AG08395 (cell line): ENCODE results near the gene SOX18.
"Not testable (repeated sequence)": the region's sequence is repeated elsewhere in the genome, so short reads cannot be mapped to it uniquely, and the experiment has no call there.

Experiments used
- DNase-seq: peaks from one replicate; pipeline ENCODE4 v3.0.0; 2012; ENCODE audit warnings: mixed read lengths, low spot score

Gene SOX18

DNA sequence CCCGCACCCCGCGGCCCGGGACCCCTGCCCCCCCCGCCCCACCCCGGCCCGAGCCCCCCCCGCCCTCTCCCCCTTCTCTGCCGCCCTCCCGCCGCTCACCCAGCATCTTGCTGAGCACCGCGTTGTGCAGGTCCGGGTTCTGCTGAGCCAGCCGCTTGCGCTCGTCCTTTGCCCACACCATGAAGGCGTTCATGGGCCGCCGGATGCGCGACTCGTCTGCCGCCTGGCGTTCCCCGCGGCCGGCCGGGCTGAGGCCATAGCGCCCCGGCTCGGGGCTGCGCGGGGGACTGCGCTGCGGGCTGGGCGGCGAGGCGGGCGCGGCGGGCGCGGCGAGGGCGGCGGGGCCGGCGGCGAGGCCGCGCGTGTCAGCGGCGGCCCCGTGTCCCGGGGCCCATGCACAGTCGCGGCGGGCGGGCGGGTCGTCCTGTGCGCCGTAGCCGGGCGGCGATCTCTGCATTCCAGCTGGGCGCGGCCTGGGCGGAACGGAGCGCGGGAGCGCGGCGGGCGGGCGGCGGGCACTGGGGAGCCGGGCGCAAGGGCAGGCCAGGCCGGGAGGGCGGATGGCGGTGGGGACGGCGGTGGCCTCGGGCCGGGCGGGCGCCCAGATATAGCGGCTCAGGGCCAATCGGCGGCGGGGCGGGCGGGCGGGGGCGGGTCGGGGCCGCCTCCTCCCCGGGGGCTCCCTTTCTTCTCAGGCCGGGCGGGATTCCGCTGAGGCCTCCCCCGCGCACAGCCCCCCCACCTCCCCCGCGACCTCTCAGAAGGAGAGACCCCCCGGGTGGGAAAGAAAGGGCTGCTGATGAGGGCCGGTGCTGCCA lies at the start of gene SOX18:
TSS of gene SOX18 (minus strand) at position 580 of the 818 bp plus-strand sequence. CDS start at position 457, 123 bp downstream.
- no peak for DNase-seq

DNA sequence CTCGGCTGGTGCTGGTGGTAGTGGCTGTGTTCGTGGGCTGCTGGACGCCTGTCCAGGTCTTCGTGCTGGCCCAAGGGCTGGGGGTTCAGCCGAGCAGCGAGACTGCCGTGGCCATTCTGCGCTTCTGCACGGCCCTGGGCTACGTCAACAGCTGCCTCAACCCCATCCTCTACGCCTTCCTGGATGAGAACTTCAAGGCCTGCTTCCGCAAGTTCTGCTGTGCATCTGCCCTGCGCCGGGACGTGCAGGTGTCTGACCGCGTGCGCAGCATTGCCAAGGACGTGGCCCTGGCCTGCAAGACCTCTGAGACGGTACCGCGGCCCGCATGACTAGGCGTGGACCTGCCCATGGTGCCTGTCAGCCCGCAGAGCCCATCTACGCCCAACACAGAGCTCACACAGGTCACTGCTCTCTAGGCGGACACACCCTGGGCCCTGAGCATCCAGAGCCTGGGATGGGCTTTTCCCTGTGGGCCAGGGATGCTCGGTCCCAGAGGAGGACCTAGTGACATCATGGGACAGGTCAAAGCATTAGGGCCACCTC lies 49.1 kb upstream of the SOX18 start:
- no peak for DNase-seq

- DNase-seq: no peak
Measured at GRCh38 chr20:64096535-64096934, 47.1 kb upstream of the SOX18 start.

DNA sequence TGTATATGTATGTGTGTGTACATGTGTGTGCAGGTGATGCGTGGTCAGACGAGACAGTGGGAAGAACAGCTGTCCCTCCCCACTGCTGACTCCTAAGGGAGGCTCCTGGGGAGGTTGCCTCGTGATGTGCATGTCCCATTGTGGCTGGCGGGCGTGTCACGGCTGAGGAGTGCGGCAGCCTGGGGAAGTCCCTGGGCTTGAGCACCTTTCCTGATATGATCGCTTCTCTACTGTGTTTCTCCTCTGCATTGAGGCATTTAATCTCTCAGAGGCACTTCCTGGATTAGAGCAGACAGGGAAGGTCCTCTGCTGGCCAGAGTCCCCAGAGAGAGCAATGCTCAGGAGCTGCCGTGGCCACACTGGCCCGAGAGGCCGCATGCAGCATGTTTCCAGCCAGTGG lies 46.5 kb upstream of the SOX18 start:
- no peak for DNase-seq

DNA sequence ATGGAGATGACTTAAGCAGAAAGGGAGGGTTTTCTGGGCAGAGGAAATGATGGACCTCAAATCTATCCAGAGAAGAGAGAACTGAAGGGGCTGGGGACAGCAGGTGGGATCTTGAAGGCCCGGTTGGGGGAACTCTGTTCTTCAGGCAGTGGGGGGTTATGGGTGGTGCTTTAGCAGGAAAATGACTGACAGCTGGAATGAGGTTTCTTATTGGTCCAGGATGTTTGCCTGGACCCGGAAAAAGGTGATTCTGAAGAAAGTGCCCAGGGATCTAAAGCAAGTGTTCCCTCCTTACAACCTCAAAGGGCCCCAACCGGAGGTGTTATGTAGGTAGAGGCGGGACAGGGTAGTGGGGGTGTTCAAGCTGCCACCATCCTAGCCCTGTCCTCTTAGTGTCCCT lies 46.0 kb upstream of the SOX18 start:
- DNase-seq: no peak

DNA sequence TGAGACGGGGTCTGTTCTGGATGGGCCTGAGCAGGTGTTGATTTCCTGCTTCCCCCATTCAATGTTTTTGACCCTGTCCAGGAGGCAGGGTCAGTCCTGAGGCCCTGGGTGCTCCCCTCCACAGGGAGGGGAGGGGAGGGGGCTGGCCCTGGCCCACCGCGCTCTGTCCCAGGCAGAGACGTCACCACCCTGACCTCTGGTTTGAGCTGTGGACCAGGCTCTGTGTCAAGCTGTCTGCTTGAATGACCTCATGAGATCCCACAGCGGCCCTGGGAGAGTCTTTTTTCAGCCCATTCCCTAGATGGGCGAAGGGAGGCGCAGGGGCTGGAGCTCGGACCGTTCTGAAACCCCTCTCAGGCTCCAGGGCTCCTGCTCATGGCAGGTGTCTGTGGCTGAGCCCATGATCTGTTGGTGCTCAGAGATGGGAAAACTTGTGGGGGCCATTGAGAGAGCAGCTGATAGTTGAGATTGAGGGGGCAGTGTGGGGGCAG lies 43.6 kb upstream of the SOX18 start:
- DNase-seq: no peak

DNA sequence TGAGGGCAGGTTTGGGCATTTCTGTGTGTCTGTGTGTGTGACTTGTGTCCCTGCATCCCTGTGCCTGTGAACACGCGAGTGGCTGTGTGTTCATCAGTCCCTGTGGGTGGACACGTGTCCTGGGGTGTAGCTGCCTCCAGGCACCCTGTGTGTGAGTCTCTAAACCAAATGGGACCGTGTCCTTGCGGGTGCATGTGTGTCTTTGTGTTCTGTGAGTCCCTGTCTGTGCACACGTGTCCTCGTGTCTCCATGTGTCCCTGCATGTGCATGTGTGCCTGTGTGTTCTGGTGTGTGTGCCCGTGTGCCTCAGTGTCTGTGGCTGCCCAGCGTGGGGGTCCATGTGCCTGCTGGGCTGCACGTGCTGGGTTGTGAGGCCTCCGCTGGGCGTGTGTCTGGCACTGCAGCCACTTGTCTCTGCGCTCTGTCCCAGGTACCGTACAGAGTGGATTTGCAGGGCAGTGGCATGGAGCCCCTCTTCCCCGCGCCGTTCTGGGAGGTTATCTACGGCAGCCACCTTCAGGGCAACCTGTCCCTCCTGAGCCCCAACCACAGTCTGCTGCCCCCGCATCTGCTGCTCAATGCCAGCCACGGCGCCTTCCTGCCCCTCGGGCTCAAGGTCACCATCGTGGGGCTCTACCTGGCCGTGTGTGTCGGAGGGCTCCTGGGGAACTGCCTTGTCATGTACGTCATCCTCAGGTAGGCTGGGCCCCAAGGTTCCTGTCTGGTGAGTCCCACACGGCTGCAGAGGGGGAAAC lies 43.0 kb upstream of the SOX18 start:
- DNase-seq: no peak

- no peak for DNase-seq
Measured at GRCh38 chr20:64091770-64092169, 42.3 kb upstream of the SOX18 start.

GRCh38 chr20:64091340-64091739 lies 41.9 kb upstream of the SOX18 start:
- no peak for DNase-seq

DNA sequence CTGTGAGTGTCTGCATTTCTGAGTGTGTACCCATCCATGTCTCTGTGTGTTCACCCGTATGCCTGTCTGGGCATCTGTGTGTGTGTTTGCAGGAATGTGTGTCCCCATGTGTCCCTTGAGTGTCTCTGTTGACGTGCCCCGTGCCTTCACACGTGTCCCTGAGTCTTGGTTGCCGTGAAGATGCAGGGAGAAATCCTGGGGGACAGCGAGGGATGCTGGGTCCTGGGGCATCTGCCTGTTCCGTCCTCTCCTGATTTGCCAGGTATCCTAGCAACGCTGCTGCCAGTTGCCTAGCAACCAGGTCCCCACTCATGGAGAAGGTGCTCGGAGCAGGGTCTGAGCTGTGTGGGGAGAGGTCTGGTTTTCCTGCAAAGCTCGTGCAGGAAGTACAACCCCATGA lies 40.7 kb upstream of the SOX18 start:
- DNase-seq: no peak

DNA sequence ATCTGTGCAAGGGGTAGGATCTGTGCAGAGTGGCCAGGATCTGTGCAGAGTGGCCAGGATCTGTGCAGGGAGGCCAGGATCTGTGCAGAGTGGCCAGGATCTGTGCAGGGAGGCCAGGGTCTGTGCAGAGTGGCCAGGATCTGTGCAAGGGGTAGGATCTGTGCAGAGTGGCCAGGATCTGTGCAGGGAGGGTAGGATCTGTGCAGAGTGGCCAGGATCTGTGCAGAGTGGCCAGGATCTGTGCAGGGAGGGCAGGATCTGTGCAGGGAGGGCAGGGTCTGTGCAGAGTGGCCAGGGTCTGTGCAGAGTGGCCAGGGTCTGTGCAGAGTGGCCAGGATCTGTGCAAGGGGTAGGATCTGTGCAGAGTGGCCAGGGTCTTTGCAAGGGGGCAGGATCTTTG lies 39.1 kb upstream of the SOX18 start:
- not testable (repeated sequence) for DNase-seq

DNA sequence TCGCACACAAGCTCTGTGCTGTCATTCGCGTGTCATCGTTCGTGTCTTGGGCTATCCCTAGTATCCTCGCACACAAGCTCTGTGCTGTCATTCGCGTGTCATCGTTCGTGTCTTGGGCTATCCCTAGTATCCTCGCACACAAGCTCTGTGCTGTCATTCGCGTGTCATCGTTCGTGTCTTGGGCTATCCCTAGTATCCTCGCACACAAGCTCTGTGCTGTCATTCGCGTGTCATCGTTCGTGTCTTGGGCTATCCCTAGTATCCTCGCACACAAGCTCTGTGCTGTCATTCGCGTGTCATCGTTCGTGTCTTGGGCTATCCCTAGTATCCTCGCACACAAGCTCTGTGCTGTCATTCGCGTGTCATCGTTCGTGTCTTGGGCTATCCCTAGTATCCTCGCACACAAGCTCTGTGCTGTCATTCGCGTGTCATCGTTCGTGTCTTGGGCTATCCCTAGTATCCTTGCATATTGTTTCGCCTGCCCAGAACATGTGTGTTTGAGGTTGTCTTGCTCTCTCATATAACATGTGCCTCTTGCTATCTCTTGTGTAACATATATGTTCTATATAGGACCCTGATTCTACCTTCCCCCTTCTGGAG lies 37.9 kb upstream of the SOX18 start:
- not testable (repeated sequence) for DNase-seq

- DNase-seq: no peak
Measured at GRCh38 chr20:64086801-64087200, 37.4 kb upstream of the SOX18 start.

GRCh38 chr20:64084685-64085152 lies 35.3 kb upstream of the SOX18 start:
- no peak for DNase-seq

DNA sequence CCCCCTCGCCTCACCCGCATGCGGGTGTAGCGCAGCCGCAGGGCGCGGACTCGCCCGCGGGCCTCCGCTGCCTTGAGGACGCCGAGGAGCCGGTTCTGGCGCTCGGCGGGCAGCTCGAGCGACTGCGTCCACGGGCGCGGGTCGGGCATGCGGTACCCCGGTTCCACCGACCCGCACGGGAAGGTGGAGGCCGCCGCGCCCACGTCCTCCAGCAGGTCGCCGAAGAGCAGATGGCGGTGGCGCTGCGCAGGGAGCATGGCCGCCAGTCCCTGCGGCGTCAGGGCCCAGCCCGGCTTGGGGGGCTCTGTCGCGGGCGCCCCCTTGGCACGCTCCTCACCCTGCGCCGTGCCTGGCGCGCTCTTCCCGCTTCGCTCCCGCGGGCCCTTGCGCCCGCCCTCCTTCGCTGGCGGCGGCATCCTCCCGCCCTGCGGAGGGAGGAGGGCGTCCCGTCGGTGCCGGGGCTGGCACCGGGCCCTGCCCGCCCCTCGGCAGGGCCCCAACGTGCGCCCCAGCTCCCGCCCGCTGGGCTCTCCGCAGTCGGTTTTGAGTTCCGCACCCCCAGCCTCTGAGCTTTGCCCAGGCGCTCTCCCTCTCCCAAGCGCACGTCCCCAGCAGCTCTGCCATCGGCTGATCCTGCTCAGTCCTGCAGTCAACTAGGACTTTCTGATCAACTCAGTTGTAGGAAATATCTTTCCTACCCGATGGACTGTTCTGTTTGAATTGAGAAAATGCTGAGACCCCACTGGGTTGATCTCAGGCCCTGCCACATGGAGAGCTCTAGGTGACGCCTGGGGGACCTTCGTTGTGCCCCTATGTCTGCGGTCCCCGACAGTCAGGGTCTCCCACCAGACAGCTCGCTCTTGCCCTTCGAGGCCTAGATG lies 34.6 kb upstream of the SOX18 start, which contains the start of gene LKAAEAR1:
TSS of gene LKAAEAR1 (minus strand) at position 595 of the 881 bp plus-strand sequence. CDS start at position 416, 179 bp downstream.
- no peak for DNase-seq

DNA sequence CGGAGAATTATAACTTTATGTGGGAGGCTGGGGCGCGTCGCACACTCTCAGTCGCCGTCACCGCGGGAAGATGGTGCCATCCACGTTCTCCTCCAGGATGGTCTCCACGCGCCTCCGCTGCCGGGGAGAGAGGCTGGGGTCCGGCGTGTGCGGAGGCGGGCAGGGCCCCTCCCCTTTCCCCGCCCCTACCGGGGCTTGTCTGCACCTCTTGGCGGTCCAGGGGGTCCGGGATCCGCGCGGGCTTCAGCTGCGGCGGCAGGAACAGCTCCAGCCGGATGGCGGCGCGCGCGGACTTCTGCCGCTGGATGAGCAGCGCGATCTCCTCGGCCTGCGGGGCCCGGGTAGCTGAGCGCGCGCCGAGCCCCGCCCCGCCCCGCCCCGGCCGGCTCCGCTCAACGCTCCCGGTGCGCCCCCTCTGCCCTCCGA lies 34.0 kb upstream of the SOX18 start:
- DNase-seq: peak; percentile 77

- no peak for DNase-seq
Measured at GRCh38 chr20:64082820-64083377, 33.5 kb upstream of the SOX18 start.

DNA sequence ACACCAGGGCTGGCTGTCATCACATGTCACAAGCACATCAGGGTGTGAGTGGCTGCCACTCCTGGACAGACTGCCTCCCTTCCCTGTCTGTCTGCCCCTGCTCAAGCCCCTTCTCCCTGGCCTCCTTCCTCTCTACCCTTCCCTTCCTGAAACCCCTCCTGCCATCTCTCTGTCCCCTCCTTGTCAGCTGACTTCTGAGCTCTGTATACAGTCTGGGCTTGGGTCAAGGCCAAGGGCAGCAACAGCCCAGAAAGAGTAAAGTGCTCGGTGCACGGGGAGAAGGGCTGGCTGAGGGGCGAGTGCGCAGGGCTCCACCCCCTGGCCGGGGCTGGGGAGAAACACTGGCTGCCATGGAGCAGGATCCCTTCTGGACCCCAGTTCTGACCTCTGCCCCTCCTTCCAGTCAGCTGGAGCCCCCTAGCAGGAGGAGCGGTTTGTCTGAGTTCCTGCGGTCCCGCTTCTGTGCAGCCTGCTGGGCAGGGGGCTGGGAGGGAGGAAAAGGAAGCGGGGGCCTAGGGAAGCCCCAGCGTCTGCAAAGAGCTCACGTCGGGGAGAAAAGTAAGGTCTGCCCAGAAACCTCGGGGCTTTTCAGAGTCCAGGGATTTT lies 32.8 kb upstream of the SOX18 start:
- no peak for DNase-seq

DNA sequence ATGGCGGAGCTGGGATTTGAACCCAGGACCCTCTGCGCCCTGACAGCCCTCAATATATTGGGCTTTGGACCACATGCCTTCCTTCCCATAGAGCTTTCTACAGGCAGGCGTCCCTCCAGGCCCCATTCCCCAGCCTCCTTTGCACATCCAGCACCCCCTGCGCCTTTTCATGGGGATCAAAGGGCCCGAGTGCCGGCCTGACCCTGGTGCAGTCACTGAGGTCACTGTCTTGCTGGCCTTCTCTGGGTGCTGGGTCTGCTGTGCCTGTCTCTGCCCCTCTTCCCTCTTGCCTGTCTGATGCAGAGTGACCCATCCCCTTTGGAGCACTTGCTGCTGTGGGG lies 32.2 kb upstream of the SOX18 start:
- no peak for DNase-seq

DNA sequence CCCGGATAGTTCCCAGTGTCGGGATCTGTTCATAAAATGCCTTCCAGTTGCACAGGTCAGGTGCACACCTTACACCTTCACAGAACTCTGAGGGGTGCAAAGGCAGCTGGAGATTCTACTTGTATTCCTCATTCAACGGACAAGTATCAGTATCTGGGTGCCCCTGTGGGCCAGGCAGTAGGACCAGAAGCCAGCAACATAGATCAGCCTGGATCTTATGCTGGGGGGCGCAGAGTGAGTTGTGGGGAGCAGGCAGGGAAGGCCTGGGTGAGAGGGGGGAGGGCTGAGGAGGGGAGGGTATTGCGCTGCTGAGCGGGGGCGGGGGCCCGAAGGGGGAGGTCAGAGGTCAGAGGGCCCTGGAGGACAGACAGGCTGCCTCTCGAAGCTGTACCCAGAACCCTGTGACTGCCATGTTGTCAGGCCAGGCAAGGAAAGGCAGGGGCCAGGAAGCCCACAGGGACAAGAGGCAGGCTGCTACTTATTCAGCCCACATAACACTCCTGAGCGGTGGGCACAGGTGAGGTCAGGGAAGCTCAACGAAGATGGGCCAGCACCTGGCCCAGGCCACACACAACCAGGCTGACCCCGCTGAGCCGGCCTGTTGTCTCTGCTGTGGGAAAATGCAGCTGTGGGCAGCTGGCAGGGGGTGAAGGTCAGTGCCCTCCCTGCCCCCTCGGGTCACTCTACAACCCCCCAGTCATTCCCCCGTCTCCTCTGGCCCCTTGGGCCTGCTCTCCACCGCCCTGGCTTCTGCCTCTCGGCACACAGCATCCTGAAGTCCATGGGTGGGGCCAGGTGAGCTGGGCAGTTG lies 31.6 kb upstream of the SOX18 start:
- DNase-seq: no peak
